GM18502 (cell line): ENCODE measurements around the gene TCERG1.
"Not testable (repeated sequence)": the region's sequence is repeated elsewhere in the genome, so short reads cannot be mapped to it uniquely, and the experiment has no call there.

Experiments used
- ATAC-seq: cut with Tn5 transposase; IDR thresholded peaks from one replicate; pipeline ENCODE4 v1.9.1; 2021; ENCODE audit warnings: mild to moderate bottlenecking; ENCODE audit not compliant: unreplicated experiment, poor library complexity

TCERG1 gene

GRCh38 chr5:146516151-146516475 lies 69.0 kb downstream of the TCERG1 start, which contains the start of gene GPR151:
GPR151 (minus strand) TSS chr5:146516190; CDS start chr5:146516113, 77 bp downstream.
- ATAC-seq = no peak

DNA sequence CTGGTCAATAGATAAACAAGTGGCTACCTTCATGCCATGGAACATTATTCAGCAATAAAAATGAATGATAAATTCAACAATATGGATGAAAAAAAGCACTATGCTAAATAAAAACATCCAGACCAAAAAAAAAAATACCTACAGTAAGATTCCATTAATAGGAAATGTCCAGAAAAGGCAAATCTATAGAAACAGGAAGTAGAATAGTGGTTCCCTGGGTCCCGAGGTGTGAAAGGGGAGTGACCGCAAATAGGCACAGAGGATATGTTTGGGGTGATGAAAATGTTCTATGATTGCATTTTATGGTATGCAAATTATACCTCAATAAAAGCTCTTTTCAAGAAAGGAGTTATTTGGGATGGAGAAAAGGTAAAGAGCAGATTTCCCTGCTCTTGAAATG lies 72.4 kb downstream of the TCERG1 start:
- ATAC-seq = no peak

GRCh38 chr5:146520731-146521130 lies 73.6 kb downstream of the TCERG1 start:
- ATAC-seq = no peak

DNA sequence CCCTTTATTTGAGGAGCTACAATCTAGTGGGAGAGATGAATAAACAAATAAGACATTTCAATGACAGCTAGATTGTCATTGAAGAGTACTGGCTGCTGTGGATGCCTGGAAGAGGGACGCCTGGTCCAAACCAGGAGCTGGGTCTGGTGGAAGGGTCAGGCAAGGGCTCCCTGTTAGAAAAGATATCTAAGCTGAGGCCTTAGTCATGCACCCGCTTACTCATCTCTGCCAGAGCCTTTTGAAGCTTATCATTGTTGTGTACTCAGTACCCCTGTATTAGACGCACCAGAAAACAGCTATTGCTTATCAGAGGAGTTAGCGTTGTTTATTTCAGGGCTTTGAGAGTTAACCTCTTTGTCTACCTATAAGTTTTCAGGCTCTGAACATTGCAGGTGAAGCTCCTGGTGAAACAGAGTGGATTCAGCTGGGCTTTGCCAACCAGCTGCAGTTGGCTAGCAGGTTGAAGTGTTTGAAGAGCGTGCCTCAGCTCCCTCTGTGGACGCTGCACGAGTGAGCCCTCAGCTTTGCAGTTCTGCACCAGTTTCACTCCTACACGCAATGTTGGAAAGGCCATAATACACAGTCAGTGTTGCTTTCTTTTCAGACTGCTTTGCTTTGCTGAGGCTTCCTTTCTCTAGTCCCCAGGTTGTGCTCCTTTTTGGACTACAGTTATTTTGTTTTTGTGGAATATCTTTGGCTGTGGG lies 74.4 kb downstream of the TCERG1 start:
- no peak for ATAC-seq

- no peak for ATAC-seq
Observed at GRCh38 chr5:146523698-146524097, 76.6 kb downstream of the TCERG1 start.

GRCh38 chr5:146527785-146528184 lies 80.7 kb downstream of the TCERG1 start:
- ATAC-seq = no peak

- ATAC-seq = no peak
Observed at GRCh38 chr5:146528236-146528635, 81.1 kb downstream of the TCERG1 start.

GRCh38 chr5:146529984-146530383 lies 82.9 kb downstream of the TCERG1 start:
- peak; percentile 70 for ATAC-seq

- peak; percentile 96 for ATAC-seq
Observed at GRCh38 chr5:146533260-146533857, 86.2 kb downstream of the TCERG1 start.

DNA sequence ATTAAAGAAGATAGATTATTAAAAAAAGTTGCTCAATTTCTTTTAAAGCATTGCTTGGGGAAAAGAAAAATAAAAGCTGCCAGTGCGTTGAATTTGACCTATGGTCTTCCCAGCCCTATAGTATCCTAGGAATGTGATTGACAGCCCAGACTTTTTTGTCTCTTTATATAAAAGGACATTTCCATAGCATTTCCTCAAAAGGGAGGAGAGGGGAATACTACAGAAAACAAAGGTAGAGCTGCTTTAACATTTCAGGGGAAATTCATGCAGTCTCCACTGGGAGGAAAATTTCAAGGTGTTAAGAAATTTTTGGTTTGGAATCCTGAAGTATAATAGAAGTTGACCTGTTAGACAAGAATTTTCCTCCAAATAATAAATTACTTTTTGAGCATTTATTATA lies 86.7 kb downstream of the TCERG1 start:
- no peak for ATAC-seq

DNA sequence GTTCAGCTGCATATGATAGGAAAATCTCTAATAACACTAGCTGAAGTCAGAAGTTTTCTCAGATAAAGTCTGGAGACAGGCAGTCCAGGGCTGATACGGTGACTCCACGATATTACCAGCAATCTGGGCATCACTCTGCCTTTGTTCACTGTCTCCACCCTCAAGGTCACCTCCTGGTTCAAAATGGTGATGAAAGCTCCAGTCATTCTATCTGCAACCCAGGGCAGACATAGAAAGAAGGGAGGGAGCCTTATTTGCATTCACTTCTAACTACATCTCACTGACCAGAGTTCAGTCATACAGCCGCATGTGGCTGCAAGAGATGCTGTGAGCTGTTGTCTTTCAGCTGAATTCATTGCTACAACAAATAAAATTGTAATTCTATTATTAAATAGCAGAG lies 91.3 kb downstream of the TCERG1 start:
- no peak for ATAC-seq

DNA sequence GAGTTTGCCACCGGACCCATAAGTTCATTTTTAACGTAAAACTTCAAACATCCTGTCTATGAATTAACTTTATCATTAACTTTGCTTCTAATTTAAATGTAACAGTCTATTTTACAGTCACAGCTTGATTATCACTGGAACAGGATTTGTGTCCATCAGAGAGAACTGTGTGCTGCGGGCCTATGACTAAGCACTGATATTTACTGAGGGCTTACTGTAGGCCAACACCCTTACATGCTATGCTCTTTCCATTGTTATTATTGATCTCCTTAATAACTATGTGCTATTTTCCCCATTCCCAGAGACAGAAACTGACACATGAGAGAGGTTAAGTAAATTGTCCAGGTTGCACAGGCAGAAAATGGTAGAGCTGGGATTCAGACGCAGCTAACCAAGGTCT lies 92.8 kb downstream of the TCERG1 start:
- ATAC-seq = no peak

- ATAC-seq = no peak
Observed at GRCh38 chr5:146540414-146540813, 93.3 kb downstream of the TCERG1 start.

GRCh38 chr5:146541958-146542849 lies 95.1 kb downstream of the TCERG1 start:
- peak; percentile 99 for ATAC-seq

DNA sequence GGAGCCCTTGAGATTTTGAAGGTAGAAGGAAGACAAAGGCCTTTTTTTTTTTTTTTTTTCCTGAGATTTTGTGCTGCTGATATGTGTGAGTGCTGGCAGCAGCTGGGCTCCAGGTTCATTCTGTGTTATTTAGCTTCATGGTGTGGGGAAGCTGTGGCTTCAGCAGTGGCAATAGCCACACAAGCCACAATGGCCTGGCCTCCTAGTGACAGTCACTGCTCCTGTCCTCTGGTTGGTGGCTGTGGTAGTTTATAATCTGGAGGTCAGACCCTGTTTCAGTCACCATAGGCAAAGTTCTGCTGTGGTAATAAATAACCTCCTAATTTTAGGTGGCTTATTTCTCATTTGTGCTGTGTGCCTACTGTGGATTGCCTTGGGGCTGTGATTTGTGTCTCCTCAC lies 97.1 kb downstream of the TCERG1 start:
- ATAC-seq = no peak

DNA sequence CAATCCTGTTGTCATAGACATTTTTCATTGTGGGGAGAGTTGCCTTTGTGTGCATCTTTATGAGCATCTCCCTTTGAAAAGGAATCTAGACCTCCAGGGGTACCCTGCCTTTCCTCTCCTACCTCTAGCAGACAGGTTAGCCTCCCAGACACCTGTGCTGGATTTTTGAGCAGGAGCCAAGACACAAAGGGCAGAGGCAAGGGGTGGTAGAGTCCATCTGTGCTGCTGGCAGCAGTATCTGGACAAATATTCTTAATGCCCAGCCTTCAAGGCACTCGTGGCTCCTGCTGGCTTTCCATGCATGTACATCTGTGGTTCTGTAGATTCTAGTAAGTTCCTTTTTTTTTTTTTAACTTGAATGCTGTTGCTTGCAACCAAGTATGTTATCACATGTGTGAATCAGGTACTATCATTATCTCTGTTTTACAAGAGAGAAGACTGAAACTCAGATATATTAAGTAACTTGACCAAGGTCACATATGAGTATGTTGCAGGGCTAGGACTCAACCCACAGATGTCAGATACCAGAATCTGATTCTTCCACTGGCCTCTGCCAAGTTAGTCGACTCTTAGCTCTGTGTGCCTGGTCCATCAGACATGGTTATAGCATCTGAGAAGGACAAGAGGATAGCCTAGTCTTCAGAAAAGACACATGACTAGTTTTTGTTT lies 101.8 kb downstream of the TCERG1 start:
- peak; percentile 66 for ATAC-seq

GRCh38 chr5:146549615-146550014 lies 102.5 kb downstream of the TCERG1 start:
- ATAC-seq = no peak

GRCh38 chr5:146553446-146553845 lies 106.3 kb downstream of the TCERG1 start:
- no peak for ATAC-seq

- ATAC-seq = not testable (repeated sequence)
Observed at GRCh38 chr5:146556884-146557283, 109.8 kb downstream of the TCERG1 start.

GRCh38 chr5:146560205-146560812 lies 113.2 kb downstream of the TCERG1 start:
- no peak for ATAC-seq
